Ramos (cell line): ENCODE measurements around the gene EEIG2.
"Not testable (repeated sequence)": the region's sequence is repeated elsewhere in the genome, so short reads cannot be mapped to it uniquely, and the experiment has no call there.

Experiments used
- in situ Hi-C: fragments of 300-500 bp; cut with MboI; formaldehyde crosslinking; loops from one replicate; pipeline ENCODE4 v1.14.3; 2022; ENCODE audit warnings: low sequenced_read_pairs; ENCODE audit not compliant: unreplicated experiment

EEIG2 gene

DNA sequence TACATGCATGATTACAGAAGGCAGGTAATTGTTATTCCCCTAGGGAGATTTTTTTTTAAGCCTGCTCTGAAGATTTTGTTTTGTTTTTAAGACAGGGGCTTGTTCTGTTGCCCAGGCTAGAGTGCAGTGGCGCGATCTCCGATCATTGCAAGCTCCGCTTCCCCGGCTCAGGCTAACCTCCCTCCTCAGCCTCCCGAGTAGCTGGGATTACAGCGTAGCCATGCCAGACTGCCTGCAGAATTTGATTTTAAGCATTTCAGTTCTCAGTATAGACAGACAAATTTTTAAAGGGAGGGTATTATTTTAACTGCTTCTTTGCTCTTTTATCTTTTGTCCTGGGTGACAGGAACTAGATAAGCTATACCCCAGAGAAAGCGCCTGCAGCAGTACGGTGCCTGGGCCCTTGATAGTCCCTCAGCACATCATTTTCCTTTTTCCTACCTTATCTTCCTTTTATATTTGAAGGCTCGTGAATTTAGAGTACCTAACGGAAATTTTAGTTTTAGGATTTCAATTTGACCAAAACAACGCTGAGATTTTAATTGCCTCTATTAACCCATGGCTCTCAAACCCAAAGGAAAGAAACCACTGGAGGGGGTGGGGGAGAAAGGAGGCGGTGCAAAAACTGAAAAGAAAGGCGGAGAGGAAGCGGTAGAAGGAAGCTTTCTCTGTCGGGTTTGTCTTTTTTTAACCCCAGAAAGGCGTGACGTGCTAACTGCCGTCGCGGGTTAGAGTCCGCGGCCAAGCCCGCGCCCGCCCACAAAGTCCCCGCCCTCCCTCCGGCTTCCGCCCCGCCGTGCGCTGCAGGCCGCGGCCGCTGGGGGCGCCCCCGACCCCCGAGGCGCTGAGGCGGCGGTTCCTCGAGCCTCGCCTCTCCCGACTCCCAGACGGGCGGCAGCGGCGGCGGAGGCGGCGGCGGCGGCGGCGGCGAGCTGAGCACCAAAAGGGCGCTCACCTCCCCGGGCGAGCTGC, at the start of gene EEIG2:
Gene EEIG2 (plus strand): TSS at position 886 of the 972 bp plus-strand sequence. CDS start 329 bp downstream, outside the sequence.
- in situ Hi-C loops = no loop called here

DNA sequence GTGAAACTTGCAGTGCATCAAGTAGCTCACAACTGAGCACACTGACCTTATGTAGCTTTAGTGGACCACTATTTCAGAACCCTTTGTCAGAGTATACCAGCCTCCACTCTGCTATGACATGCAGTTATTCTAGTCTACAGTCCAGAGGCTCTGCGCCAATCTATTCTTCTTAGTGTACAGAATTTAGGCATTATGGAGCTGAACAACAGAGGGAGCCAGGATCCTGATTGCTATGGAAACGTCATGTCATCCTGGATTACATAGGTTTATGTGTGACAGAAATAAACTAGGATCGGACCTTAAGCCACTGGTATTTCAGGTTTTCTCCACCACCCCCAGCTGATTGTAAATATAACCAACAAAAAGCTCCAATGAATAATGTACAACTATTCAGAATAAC, 48.1 kb upstream of the EEIG2 start:
- in situ Hi-C loops = no loop called here

DNA sequence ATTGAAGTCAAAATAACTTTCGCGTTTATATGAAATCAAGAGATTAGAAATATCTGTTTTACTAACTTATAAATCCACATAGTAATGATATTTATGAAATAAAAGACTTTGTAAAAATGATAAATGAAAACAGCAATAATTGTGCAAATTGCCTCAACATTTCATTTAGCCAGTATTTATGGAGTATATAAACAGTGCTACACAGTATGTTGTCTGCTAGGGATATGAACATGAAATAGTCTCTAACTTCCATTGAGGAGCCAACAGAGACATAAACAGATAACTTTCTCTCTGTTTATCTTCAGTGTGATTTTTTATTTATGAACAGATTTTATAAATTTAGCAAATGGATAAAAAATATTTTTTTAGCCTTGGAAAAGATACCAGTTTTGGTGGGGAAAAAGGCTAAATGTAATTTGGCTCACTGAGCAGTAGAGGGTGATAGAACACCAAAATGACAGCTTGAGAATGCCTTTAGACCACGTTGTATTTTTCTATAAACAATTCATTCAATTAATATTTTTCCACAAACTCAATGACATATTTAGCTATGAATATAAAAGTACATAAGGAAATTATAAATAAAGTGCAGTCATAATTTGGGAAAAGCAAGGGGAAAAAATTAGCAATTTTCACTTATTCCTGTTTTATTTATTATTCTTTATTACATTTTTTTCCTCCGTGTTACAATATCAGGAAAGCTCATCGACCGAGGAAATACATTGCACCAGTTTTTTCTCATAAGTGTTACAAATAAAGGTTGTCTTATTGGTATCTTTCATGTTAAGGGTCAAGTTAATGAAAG, 47.5 kb upstream of the EEIG2 start:
- in situ Hi-C loops = no loop called here

DNA sequence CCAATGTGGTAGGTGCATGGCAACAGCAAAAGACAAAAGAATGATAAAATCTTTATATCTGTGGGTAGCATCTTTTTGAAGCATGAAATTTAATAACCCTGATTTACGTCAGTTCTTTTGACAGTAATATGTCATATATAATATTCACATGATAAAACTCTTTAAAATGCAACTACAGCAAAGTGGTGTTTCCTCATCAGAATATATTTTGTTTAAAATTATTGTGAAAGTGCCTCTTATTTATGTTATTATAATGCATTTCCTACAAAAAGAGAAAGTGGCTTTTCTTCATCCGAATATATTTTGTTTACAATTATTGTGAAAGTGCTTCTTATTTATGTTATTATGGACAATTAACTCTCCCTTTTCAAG, 46.9 kb upstream of the EEIG2 start:
- in situ Hi-C loops = no loop called here

DNA sequence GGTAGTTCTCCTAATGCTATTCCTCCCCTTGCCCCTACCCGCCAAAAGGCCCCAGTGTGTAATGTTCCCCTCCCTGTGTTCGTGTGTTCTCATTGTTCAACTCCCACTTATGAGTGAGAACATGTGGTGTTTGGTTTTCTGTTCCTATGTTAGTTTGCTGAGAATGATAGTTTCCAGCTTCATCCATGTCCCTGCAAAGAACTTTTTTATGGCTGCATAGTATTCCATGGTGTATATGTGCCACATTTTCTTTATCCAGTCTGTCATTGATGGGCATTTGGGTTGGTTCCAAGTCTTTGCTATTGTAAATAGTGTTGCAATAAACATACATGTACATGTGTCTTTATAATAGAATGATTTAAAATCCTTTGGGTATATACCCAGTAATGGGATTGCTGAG, 46.0 kb upstream of the EEIG2 start:
- in situ Hi-C loops = not testable (repeated sequence)

DNA sequence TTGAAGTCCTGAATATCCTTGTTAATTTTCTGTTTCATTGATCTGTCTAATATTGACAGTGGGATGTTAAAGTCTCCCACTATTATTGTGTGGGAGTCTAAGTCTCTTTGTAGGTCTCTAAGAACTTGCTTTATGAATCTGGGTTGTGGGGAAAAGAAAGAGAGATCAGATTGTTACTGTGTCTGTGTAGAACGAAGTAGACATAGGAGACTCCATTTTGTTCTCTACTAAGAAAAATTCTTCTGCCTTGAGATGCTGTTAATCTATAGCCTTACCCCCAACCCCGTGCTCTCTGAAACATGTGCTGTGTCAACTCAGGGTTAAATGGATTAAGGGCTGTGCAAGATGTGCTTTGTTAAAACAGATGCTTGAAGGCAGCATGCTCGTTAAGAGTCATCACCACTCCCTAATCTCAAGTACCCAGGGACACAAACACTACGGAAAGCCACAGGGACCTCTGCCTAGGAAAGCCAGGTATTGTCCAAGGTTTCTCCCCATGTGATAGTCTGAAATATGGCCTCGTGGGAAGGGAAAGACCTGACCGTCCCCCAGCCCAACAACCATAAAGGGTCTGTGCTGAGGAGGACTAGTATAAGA, 42.5 kb upstream of the EEIG2 start:
- in situ Hi-C loops = not testable (repeated sequence)

DNA sequence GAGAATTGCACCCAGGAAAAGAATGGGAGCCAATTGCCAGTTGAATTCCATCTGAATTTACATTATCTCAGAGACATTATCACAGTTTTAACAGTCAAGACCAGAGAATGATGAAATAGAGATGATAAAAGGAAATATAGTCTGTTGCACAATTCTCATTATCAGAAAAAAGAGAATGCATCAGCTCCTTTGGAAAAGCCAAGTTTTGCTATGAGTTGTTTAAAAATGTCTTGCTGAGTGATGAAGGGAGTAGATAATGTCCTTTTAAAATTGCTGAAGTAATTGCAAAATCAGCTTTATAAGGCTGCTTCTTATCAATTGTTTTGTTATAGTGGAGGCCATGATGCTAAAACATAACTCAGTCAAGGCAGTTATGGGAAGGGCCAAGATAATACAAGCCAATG, 37.9 kb upstream of the EEIG2 start:
- in situ Hi-C loops = no loop called here

DNA sequence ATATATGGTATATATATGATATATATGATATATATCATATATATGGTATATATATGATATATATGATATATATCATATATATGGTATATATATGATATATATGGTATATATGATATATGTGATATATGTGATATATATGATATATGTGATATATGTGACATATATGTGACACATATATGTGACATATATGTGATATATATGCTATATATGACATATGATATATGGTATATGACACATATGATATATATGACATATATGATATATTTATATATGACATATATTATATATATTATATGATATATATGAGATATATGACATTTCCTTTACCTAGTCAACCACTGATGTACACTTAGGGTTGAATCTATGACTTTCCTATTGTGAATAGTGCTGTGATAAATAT, 36.1 kb upstream of the EEIG2 start:
- in situ Hi-C loops = no loop called here

DNA sequence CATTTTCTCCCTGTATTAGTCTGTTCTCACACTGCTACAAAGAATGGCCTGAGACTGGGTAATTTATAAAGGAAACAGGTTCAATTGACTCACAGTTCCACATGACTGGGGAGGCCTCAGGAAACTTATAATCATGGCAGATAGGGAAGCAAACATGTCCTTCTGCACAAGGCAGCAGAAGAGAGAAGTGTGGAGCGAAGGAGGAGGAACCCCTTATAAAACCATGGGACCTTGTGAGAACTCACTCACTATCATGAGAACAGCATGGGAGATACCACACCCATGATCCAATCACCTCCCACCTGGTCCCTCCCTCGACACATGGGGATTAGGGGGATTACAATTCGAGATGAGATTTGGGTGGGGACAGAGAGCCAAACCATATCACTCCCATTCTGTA, 35.2 kb upstream of the EEIG2 start:
- in situ Hi-C loops = no loop called here

DNA sequence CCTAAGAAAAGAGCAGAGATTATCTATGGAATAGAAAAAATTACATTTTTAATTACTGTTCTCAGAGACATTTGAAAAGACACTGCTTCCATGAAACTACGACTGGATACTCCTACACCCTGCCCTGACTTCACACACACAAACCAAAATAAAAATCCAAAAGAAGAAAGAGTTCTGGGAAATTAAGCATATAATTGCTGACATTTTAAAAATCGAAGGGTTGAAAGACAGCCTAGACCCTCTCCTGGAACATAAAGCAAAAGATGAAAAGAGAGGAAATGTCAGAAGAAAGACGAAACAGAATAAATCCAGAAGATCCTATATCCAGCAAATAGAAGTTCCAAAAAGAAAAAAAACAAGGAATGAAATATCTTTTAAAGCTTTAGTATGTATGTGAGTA, 32.8 kb upstream of the EEIG2 start:
- in situ Hi-C loops = no loop called here

DNA sequence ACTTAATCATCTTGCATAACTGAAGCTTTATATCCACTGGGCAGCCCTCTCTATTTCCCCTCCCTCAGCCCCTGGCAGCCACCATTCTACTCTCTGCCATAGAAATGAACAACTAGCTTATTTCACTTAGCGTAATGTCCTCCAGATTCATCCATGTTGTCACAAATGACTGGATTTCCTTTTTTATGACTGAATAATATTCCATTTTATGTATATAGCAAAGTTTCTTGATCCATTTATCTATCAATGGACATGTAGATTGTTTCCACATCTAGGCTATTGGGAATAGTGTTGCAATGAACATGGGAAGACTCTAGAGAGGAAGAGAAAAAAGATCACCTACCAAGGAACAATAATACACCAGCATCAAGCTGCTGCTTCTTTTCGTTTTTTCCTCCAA, 32.1 kb upstream of the EEIG2 start:
- in situ Hi-C loops = no loop called here

DNA sequence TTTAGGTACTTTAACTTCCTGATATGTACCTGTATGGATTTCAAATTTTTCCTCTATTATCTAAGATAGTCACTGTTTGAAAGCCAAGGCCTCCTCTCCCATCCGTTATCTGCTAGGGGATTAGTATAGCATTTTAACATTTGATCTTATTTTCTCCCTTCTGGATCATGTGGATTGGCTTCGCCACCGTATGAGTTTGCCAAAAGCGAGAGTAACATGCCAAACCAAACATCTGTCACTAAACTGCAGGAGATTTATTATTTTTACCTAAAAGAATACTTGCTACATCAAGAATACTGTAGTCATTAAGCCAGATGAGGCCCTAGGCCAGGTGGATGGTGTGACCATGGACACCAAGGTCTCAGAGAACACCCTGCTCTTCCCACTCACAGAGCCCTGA, 28.5 kb upstream of the EEIG2 start:
- in situ Hi-C loops = no loop called here

DNA sequence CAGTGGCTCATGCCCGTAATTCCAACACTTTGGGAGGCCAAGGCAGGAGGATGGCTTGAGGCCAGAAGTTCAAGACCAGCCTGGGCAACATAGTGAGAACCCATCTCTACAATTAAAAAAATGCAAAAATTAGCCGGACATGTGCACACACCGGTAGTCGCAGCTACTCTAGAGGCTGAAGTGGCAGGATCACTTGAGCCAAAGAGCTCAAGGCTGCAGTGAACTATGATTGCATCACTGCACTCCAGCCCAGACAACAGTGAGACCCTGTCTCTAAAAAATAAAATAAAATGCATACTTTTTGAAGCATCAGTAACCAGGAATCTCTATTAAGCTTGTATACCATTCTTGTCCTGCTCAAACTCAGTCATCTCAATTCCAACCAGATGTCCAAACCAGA, 27.2 kb upstream of the EEIG2 start:
- in situ Hi-C loops = no loop called here

DNA sequence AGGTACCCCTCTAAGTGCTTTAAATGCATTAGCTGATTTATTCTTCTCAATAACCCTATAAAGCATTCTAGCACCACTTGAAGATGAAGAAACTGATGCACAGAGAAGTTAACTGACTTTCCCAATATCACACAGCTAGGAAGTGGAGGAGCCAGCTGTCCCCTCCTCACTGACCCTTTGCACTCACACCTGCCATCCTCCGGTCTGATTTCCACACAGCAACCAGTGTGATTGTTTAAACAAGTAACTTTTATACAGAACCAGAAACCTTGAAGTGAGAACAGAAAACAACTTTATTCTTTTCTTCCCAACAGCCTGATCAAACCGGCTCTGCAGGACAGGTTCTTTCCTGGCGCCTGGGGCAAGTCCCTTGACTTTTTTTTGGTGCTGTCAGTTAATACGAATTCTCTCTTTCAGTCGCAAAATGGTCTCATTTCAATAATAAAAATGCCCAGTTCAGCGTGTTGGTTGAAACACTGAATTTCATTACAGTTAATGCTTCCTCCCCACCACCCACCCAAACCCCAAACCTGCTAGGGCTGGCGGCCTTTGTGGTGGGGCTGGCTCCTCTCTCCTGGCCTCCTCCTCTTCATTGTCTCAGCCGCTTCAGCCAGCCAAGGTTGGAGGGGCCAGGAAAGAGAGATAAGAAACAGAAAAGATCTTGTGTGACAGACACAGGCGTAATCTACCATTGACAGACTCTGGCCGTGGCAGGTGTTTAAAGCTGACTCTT, 26.4 kb upstream of the EEIG2 start:
- in situ Hi-C loops = no loop called here

DNA sequence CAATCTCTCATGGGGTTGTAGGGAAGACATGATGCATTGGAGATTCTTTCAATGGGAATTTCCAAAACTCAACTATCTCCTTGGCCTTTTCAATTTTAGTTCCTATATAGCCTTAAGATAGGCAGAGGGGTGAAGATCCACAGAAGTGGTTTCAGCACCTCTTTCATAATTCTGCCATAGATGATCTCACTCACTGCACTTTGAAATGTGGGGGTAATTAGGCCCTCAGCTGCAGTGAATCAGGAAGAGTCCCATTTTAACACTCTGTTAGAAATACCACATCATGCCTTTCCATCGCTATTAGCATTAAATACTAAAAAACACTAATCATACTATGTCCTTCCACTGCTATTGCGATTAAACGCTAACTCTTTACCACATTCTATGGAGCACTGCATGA, 25.1 kb upstream of the EEIG2 start:
- in situ Hi-C loops = no loop called here

DNA sequence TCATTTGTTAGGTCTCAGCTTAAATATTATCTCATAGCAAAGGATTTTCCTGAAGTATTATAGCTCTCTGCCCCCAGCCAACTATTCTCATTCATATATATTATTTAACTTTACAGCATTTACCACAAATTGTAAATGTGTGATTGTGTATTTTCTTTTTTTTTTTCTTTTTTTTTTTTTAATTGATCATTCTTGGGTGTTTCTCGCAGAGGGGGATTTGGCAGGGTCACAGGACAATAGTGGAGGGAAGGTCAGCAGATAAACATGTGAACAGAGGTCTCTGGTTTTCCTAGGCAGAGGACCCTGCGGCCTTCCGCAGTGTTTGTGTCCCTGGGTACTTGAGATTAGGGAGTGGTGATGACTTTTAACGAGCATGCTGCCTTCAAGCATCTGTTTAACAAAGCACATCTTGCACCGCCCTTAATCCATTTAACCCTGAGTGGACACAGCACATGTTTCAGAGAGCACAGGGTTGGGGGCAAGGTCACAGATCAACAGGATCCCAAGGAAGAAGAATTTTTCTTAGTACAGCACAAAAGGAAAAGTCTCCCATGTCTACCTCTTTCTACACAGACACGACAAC, 24.5 kb upstream of the EEIG2 start:
- in situ Hi-C loops = not testable (repeated sequence)

DNA sequence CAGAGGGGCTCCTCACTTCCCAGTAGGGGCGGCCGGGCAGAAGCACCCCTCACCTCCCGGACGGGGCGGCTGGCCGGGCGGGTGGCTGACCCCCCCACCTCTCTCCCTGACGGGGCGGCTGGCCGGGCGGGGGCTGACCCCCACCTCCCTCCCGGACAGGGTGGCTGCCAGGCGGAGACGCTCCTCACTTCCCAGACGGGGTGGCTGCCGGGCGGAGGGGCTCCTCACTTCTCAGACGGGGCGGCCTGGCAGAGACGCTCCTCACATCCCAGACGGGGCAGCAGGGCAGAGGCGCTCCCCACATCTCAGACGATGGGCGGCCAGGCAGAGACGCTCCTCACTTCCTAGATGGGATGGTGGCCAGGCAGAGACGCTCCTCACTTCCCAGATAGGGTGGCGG, 23.9 kb upstream of the EEIG2 start:
- in situ Hi-C loops = not testable (repeated sequence)

DNA sequence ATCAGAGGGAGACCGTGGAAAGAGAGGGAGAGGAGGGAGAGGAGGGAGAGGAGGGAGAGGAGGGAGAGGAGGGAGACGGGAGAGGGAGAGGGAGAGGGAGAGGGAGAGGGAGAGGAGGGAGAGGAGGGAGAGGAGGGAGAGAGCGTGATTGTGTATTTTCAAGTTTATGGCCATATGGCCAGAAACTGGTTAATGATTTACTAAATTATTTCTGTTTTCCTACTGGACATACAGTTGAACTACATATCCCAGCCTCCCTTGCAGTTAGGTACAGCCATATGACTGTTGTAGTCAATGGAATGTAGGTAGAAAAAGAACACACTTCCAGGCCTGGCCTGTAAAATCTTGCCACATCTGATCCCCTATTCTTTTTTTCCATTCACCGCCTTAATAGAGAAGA, 23.1 kb upstream of the EEIG2 start:
- in situ Hi-C loops = not testable (repeated sequence)

DNA sequence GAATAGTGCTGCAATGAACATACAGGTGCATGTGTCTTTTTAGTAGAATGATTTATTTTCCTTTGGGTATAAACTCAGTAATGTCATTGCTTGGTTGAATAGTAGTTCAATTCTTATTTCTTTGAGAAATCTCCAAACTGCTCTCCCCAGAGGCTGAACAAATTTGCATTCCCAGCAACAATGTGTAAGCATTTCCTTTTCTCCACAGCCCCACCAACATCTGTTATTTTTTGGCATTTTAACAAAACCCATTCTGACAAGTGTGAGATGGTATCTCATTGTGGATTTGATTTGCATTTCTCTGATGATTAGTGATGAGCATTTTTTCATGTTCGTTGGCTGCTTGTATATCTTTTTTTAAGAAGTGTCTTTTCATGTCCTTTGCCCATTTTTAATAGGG, 21.9 kb upstream of the EEIG2 start:
- in situ Hi-C loops = no loop called here

DNA sequence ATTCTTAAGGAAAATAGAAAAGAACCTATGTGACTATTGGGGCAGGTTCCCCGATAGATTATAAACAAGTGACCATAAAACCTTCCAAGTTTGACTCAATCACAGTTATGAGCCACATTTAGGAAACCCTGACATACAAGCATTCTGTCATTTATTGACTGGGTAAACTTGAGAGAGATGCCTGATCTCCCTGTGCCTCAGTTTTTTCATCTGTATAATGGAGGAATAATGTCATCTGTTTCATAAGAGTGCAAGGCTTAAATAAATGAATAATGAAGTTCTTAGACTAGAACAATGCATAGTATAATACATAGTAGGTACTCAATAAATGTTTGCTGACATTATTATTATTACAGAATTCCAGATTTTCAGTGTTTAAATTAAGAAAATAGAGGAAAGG, 18.9 kb upstream of the EEIG2 start:
- in situ Hi-C loops = no loop called here
